Omental fat pad (tissue), 4 donors: Measurements from ENCODE around the gene CASZ1. TPM values are rescaled to one million over a fixed set of nuclear protein-coding genes. Genes with fewer than 3 reads are reported as not detected.

Source experiments
- ATAC-seq: fragments of 150-250 bp; one replicate; pipeline ENCODE4 v1.9.1; 2016; ENCODE audit warnings: mild to moderate bottlenecking, moderate library complexity; ENCODE audit not compliant: low FRiP score
- DNase-seq: peaks from one replicate; pipeline ENCODE4 v3.0.0-alpha.2; 2019; ENCODE audit warnings: low spot score
- total RNA-seq, 4 donors: library from RNA; depleted of rRNA; stranded (reverse); fragments of >200 nt; gene quantifications; one replicate each; pipeline ENCODE4 v1.1.0, GENCODE V29; 2016
- TF ChIP-seq, protein P1 (sequence below), 3 donors: fragments of 450-650 bp; IDR thresholded peaks; one replicate each; pipeline ENCODE4 v1.5.1; 2016 to 2017; ENCODE audit warnings: antibody characterized with exemption in 3 of 3, mild to moderate bottlenecking in 3 of 3, moderate library complexity in 2 of 3

The CASZ1 gene
- total RNA-seq, 4 donors from 2014 or later: 2.5 to 7.9 (median 6.0) TPM

DNA sequence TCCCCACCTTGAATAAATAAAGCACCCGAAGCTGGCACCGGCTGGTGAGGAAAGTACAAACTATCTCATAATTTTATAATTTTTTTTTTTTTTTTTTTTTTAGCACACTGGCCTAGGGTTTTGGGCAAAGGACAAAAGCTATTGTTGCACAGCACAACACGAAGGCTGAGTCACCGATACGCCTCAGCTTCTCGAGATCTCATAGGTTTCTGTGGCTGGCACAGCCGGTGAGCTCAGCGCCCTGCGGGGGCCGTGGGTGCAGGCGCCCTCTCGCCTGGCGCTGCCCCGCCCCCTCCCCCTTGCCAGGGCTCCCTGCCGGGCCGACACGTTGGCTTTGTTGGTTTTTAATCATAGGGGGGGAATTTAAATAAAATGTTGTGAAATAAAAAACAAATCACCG is 17.2 kb downstream of the CASZ1 start:
- TF ChIP-seq, protein P1, sequence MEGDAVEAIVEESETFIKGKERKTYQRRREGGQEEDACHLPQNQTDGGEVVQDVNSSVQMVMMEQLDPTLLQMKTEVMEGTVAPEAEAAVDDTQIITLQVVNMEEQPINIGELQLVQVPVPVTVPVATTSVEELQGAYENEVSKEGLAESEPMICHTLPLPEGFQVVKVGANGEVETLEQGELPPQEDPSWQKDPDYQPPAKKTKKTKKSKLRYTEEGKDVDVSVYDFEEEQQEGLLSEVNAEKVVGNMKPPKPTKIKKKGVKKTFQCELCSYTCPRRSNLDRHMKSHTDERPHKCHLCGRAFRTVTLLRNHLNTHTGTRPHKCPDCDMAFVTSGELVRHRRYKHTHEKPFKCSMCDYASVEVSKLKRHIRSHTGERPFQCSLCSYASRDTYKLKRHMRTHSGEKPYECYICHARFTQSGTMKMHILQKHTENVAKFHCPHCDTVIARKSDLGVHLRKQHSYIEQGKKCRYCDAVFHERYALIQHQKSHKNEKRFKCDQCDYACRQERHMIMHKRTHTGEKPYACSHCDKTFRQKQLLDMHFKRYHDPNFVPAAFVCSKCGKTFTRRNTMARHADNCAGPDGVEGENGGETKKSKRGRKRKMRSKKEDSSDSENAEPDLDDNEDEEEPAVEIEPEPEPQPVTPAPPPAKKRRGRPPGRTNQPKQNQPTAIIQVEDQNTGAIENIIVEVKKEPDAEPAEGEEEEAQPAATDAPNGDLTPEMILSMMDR (IDR thresholded peaks at IDR 0.05): no peak
- no peak for DNase-seq
- no peak for ATAC-seq

DNA sequence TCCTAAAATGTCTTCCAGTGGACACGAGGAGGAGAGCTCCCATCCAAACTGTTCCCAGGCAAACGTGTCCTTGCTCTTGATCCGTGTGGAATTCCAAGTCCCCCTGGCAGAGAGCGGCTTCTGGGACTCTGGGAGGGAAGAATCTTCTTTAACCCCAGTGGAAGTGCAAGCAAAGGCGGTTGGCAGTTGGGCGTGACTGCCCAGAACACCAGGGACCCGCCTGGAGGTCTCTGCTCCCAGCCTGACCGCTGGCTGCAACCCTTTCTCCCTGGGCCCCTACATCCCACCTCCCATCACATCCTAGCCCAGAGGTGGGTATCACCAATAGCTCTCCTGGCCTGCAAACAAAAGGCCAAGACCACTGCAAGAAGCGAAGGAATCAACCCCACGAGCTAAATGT is 17.8 kb downstream of the CASZ1 start:
- ATAC-seq (no peak), DNase-seq (no peak)
- TF ChIP-seq, protein P1 (IDR thresholded peaks at IDR 0.05): no peak

DNA sequence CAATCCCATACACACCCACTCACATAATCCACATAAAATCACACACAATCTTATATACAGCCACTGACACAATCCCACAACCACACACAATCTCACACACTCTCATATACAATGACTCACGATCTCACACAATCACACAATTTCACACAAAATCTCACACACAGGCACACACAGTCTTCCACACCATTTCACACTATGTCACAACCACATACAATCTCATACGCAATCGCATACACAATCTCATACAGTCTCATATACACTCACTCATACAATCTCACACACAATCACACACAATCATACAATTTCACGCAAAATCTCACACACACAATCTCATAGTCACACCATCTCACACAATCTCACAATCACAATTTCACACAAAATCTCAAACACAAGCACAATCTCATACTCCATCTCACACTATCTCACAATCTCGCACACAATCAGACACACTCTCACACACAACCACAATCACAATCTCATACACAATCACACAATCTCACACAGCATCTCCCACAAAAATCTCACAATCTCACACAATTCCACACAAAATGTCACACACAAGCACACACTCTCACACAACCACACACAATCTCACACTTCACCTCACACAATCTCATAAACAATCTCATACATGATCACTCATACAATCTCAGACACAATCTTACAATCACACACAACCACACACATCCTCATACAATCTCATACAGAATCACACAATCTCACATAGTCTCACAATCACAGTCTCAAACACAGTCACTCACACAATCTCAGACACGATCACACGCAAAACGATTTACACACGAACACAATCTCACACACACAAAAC is 18.5 kb downstream of the CASZ1 start:
- ATAC-seq (no peak), DNase-seq (no peak)
- TF ChIP-seq, protein P1 (IDR thresholded peaks at IDR 0.05): no peak

DNA sequence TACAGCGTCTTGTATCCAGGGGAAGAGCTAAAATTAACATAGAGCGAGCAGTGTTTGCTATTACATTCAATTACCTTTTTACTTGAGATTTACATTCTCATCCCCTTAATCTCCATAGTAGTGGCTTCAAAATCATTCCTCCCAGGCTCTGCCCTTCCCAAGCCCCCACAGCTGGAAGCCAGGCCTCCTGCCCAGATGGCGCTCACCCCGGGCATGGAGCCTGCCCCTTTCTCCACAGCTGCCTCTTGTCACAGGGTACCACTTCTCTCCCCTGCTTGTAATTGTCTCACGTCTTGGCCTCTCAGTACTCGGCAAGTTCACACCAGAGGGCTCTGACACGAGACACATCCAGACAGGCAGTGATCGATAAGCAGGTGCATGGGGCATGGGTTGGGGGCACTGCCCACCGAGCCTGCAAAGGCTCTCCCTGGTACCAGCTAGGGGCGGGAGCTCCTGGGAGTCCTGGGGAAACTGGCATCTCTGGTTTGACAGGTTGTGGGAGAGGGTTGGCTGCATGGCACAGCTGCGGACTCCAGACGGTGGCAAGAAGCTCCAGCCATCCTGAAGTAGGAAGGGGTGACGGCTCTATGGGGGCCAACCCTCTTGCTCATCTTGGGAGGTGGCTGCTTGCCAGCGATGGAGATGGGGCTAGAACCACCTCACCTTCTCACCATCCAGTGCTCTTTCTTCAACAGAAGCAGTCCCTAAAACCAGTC is 20.1 kb downstream of the CASZ1 start:
- no peak for ATAC-seq
- TF ChIP-seq, protein P1 (IDR thresholded peaks at IDR 0.05): no peak
- DNase-seq: no peak

DNA sequence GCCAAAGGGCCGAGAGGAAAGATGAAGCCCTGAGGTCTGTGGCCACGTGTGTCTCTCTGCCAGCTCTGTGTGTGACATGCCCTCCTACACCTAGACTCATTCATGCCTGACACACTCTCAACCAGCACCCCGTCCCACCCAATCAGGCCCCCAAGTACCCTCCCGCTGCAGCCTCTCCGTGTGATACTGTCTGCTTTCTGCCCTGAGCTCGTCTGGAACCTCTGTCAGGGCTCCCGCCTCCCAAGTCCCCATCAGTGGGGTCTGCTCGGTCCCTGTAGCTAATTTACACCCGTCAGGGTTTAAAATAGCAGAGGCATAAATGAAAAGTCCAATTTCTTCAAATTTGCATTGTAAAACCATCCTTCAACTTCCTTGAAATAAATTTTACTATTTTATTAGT is 20.7 kb downstream of the CASZ1 start:
- ATAC-seq (no peak), DNase-seq (no peak)
- TF ChIP-seq, protein P1 (IDR thresholded peaks at IDR 0.05): no peak

DNA sequence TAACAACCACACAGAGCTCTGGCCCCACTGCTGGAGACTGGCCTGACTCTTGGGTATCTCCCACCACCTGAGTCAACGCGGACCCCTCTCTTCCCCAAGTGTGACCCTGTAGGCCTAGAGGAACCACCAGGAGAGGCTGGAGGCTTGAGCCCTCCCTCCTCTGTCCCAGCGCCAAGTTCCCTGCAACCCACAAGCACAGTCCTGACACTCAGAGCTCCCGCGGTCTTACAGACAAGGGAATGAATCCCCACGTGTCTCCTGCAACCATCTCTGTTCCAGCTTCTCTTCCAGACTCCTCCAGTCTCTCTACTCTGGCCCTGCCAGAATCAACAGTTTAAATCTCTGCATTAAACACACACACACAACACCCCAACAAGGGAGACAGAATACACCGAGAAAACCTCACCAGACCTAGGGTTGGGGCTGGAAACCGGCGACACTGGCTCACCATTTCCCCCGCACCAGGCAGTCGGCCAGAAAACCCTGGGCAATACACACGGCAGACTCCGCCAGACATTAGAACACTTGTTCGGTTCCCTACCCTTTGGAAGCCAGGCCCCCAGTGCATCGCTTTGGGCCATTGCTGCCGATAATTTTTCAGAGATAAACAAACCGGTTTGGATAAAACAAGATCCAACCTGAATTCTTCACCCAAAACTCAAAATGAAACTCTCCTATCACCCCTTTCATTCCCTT is 21.7 kb downstream of the CASZ1 start:
- DNase-seq (no peak), ATAC-seq (no peak)
- TF ChIP-seq, protein P1 (IDR thresholded peaks at IDR 0.05): no peak
